Neuronal stem cell (in vitro differentiated cells): ENCODE measurements around the gene C22orf39.

Experiments used
- DNase-seq: peaks from one replicate; pipeline ENCODE4 v3.0.0-alpha.2; 2013; ENCODE audit warnings: low spot score
- H2AFZ ChIP-seq: one replicate; pipeline ENCODE4 v1.6.1; 2013; ENCODE audit warnings: mild to moderate bottlenecking, low read length, inconsistent platforms
- H2AK5ac ChIP-seq: 2 replicates; pipeline ENCODE4 v1.6.1; 2013; ENCODE audit warnings: low read depth, mild to moderate bottlenecking, inconsistent platforms, low read length, moderate library complexity, mixed read lengths
- H2BK120ac ChIP-seq: 2 replicates; pipeline ENCODE4 v1.6.1; 2013; ENCODE audit warnings: low read depth, mild to moderate bottlenecking, inconsistent platforms, low read length, moderate library complexity, mixed read lengths
- H2BK12ac ChIP-seq: one replicate; pipeline ENCODE4 v1.6.1; 2013; ENCODE audit warnings: low read length, inconsistent platforms
- H2BK15ac ChIP-seq: 2 replicates; pipeline ENCODE4 v1.6.1; 2013; ENCODE audit warnings: mild to moderate bottlenecking, low read length, inconsistent platforms, mixed read lengths
- H2BK5ac ChIP-seq: one replicate; pipeline ENCODE4 v1.6.1; 2013; ENCODE audit warnings: inconsistent platforms, mild to moderate bottlenecking, low read length, moderate library complexity
- H3K14ac ChIP-seq: one replicate; pipeline ENCODE4 v1.6.1; 2013; ENCODE audit warnings: low read length, inconsistent platforms
- H3K18ac ChIP-seq: 2 replicates; pipeline ENCODE4 v1.6.1; 2013; ENCODE audit warnings: low read length, inconsistent platforms
- H3K23ac ChIP-seq: 2 replicates; pipeline ENCODE4 v1.6.1; 2013; ENCODE audit warnings: low read depth, mild to moderate bottlenecking, mixed read lengths, low read length, inconsistent platforms; ENCODE audit not compliant: poor library complexity
- H3K27ac ChIP-seq: replicated peaks from 3 replicates; pipeline ENCODE4 v1.5.1; 2013; ENCODE audit warnings: low read length, inconsistent platforms
- H3K27me3 ChIP-seq, 3 experiments: 2 replicates each; pipeline ENCODE4 v1.6.1; 2013; ENCODE audit warnings: low read length in 3 of 3, mild to moderate bottlenecking in 2 of 3, inconsistent platforms in 1 of 3, low read depth in 1 of 3, mixed read lengths in 1 of 3, moderate library complexity in 1 of 3; ENCODE audit not compliant: control insufficient read depth in 3 of 3, insufficient read depth in 3 of 3
- H3K36me3 ChIP-seq, 2 donors: replicated peaks in 1 of 2; 2 replicates each; pipeline ENCODE4 v1.6.1; 2013; ENCODE audit warnings: low read length in 2 of 2; ENCODE audit not compliant: control insufficient read depth in 2 of 2, insufficient read depth in 2 of 2
- H3K4ac ChIP-seq: 2 replicates; pipeline ENCODE4 v1.6.1; 2013; ENCODE audit warnings: inconsistent platforms, mild to moderate bottlenecking, low read length, moderate library complexity
- H3K4me1 ChIP-seq, 2 donors: 1 replicate in 1 of 2; 2 replicates in 1 of 2; pipeline ENCODE4 v1.6.1; 2013; ENCODE audit warnings: low read length in 2 of 2, low read depth in 1 of 2; ENCODE audit not compliant: control insufficient read depth in 2 of 2, insufficient read depth in 1 of 2
- H3K4me2 ChIP-seq: one replicate; pipeline ENCODE4 v1.6.1; 2013; ENCODE audit warnings: mild to moderate bottlenecking, low read length, inconsistent platforms; ENCODE audit not compliant: insufficient read depth, poor library complexity, severe bottlenecking
- H3K4me3 ChIP-seq, 2 donors: 2 replicates each; pipeline ENCODE4 v1.5.1; 2013; ENCODE audit warnings: low read length in 2 of 2, mild to moderate bottlenecking in 2 of 2, inconsistent platforms in 1 of 2, moderate library complexity in 1 of 2
- H3K79me1 ChIP-seq: one replicate; pipeline ENCODE4 v1.6.1; 2013; ENCODE audit warnings: low read depth, mild to moderate bottlenecking, inconsistent platforms, low read length, moderate library complexity
- H3K9ac ChIP-seq: one replicate; pipeline ENCODE4 v1.6.1; 2013; ENCODE audit warnings: mild to moderate bottlenecking, low read depth, low read length, inconsistent platforms; ENCODE audit not compliant: poor library complexity
- H3K9me3 ChIP-seq, 2 donors: replicated peaks in 1 of 2; 2 replicates each; pipeline versions ENCODE3 to v1.6.1; 2013; ENCODE audit warnings: low read length in 2 of 2, mild to moderate bottlenecking in 2 of 2, inconsistent platforms in 1 of 2, low read depth in 1 of 2, mixed read lengths in 1 of 2, moderate library complexity in 1 of 2; ENCODE audit not compliant: control insufficient read depth in 2 of 2, insufficient read depth in 1 of 2
- H4K8ac ChIP-seq: one replicate; pipeline ENCODE4 v1.6.1; 2013; ENCODE audit warnings: low read depth, mild to moderate bottlenecking, inconsistent platforms, low read length, moderate library complexity
- H4K91ac ChIP-seq: one replicate; pipeline ENCODE4 v1.6.1; 2013; ENCODE audit warnings: low read length, low read depth, mild to moderate bottlenecking, inconsistent platforms; ENCODE audit not compliant: poor library complexity
- WGBS, 2 donors: extraction: QIAGEN DNeasy Blood & Tissue Kit; methylation state at CpG; one replicate each; pipeline ENCODE4 v1.1.7; 2013; ENCODE audit warnings: missing lambda C conversion rate in 2 of 2, mixed read lengths in 1 of 2; ENCODE audit not compliant: insufficient read length in 2 of 2, insufficient replicate concordance in 1 of 2; ENCODE audit errors: extremely low coverage in 2 of 2; 5-methylcytosine and 5-hydroxymethylcytosine counted together

The C22orf39 gene

DNA sequence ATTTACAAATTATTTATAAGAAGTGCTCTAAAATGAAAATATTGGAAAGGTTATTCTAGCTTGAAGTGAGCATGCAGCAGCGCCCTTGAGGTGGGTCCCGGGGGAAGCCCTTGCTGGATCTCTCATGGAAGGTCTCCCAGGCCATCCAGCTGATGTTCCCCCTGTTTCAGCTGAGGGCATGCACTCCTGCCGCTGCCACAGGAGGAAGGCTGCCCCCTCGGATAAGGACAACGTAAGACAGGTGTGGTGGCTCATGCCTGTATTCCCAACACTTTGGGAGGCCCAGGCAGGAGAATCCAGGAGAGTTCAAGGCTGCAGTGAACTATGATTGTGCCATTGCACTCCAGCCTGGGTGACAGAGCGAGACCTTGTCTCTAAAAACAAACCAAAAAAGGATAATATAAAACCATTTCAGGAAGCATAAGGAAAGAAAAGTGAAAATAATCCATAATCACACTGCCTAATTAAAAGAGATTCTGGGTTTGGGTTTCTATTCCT, 47.2 kb upstream of the C22orf39 start:
- WGBS, 2 donors: no CpG with 5 or more reads among the region's 6 CpGs
- Histone ChIP-seq H3K79me1 (peaks cover 1% of the 10 kb centered on the region), H2AFZ (no peak overlapping the region), H4K91ac (no peak overlapping the region), H2AK5ac (no peak overlapping the region), H3K4me3 (peak overlapping the region in 1 of 2 donors; percentile 52), H3K9ac (no peak overlapping the region), H3K4ac (no peak overlapping the region), H3K27ac (no peak overlapping the region), H2BK5ac (no peak overlapping the region), H3K36me3 (peaks cover 23 to 96% of the 10 kb centered on the region in 2 donors), H3K23ac (no peak overlapping the region), H3K4me1 (no peaks in the 10 kb centered on the region), H3K4me2 (no peak overlapping the region), H2BK15ac (no peak overlapping the region), H3K9me3 (peaks cover 0 to 2% of the 10 kb centered on the region in 2 donors), H3K18ac (no peak overlapping the region), H4K8ac (no peak overlapping the region), H3K14ac (no peak overlapping the region), H2BK120ac (no peak overlapping the region), H2BK12ac (no peak overlapping the region), H3K27me3 (no peaks in the 10 kb centered on the region)
- no peak for DNase-seq

- peaks cover 1% of the 10 kb centered on the region for H3K79me1 ChIP-seq
- no peak overlapping the region for H3K9ac ChIP-seq
- H3K23ac ChIP-seq: no peak overlapping the region
- no peak overlapping the region for H4K91ac ChIP-seq
- H3K4ac ChIP-seq: no peak overlapping the region
- H3K27ac ChIP-seq: no peak overlapping the region
- H2BK15ac ChIP-seq: no peak overlapping the region
- no peaks in the 10 kb centered on the region for H3K27me3 ChIP-seq
- H4K8ac ChIP-seq: no peak overlapping the region
- no peak overlapping the region for H3K4me3 ChIP-seq
- H3K4me2 ChIP-seq: no peak overlapping the region
- no peak overlapping the region for H2BK12ac ChIP-seq
- H3K4me1 ChIP-seq: no peaks in the 10 kb centered on the region
- H2BK120ac ChIP-seq: no peak overlapping the region
- H3K9me3 ChIP-seq: peaks cover 0 to 2% of the 10 kb centered on the region in 2 donors
- no peak for DNase-seq
- WGBS, 2 donors: no CpG with 5 or more reads among the region's 8 CpGs
- peaks cover 23 to 96% of the 10 kb centered on the region in 2 donors for H3K36me3 ChIP-seq
- no peak overlapping the region for H2AK5ac ChIP-seq
- no peak overlapping the region for H3K14ac ChIP-seq
- no peak overlapping the region for H3K18ac ChIP-seq
- no peak overlapping the region for H2BK5ac ChIP-seq
- no peak overlapping the region for H2AFZ ChIP-seq
These were observed 46.6 kb upstream of the C22orf39 start for GRCh38 chr22:19494001-19494560.

- Histone ChIP-seq H4K8ac (no peak overlapping the region), H3K4me3 (no peak overlapping the region), H2BK15ac (no peak overlapping the region), H3K27me3 (no peaks in the 10 kb centered on the region), H3K23ac (no peak overlapping the region), H2AFZ (no peak overlapping the region), H3K27ac (no peak overlapping the region), H3K36me3 (peaks cover 22 to 97% of the 10 kb centered on the region in 2 donors), H2BK5ac (no peak overlapping the region), H2AK5ac (no peak overlapping the region), H3K79me1 (peaks cover 2% of the 10 kb centered on the region), H2BK120ac (no peak overlapping the region), H3K9ac (no peak overlapping the region), H4K91ac (no peak overlapping the region), H3K4ac (no peak overlapping the region), H2BK12ac (no peak overlapping the region), H3K14ac (no peak overlapping the region), H3K4me1 (no peaks in the 10 kb centered on the region), H3K9me3 (peaks cover 0 to 2% of the 10 kb centered on the region in 2 donors), H3K18ac (no peak overlapping the region), H3K4me2 (no peak overlapping the region)
- no CpG with 5 or more reads among the region's 6 CpGs for WGBS, 2 donors
- DNase-seq: no peak
These were observed 45.1 kb upstream of the C22orf39 start for GRCh38 chr22:19492504-19493174.

DNA sequence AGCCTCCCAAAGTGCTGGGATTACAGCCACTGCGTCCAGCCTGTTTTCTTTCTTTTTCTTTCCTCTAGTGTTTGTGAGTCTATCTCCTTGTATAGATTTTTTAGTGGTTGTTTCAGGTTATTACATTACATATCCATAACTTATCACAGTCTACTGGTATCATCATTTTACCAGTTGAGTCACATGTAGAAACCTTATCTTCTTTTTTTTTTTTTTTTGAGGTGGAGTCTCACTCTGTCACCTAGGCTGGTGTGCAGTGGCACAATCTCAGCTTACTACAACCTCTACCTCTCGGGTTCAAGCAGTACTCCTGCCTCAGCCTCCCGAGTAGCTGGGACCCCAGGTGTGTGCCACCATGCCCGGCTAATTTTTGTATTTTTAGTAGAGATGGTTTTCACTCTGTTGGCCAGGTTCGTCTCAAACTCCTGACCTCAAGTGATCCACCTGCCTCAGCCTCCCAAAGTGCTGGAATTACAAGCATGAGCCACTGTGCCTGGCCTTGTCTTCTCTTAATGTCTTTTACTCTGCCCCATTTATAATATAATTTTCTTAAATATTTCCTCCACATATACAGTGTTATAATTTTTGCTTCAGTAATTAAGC, 43.2 kb upstream of the C22orf39 start:
- Histone ChIP-seq H3K36me3 (peaks cover 16 to 92% of the 10 kb centered on the region in 2 donors), H3K14ac (no peak overlapping the region), H4K8ac (no peak overlapping the region), H4K91ac (no peak overlapping the region), H2BK120ac (no peak overlapping the region), H3K23ac (no peak overlapping the region), H3K4ac (no peak overlapping the region), H3K4me3 (no peak overlapping the region), H3K18ac (no peak overlapping the region), H3K27me3 (no peaks in the 10 kb centered on the region), H3K9me3 (peaks cover 0 to 2% of the 10 kb centered on the region in 2 donors), H3K27ac (no peak overlapping the region), H2BK12ac (no peak overlapping the region), H2AFZ (no peak overlapping the region), H3K4me1 (no peaks in the 10 kb centered on the region), H3K4me2 (no peak overlapping the region), H2AK5ac (no peak overlapping the region), H2BK5ac (no peak overlapping the region), H2BK15ac (no peak overlapping the region), H3K79me1 (peaks cover 2% of the 10 kb centered on the region), H3K9ac (no peak overlapping the region)
- DNase-seq: no peak
- no CpG with 5 or more reads among the region's 5 CpGs for WGBS, 2 donors
